Measurements from ENCODE around the gene TMEM229B. TPM values are rescaled to one million over a fixed set of nuclear protein-coding genes. Genes with fewer than 3 reads are reported as not detected.

TMEM229B gene
- polyA plus RNA-seq, 2 of the 4 experiments (the other 2 are of a cell fraction): 0.19 to 0.31 TPM

Small RNAs within 50 kb of the gene (small RNA-seq; reads per million reads assigned to genes)
- 0 reads per million in 6 experiments for gene MIR5694

Other genes starting within 250 kb of the TMEM229B start
- 25.2 and 32.6 TPM in 2 replicates for gene PALS1, start 247.3 kb downstream of the TMEM229B start, polyA plus RNA-seq (2011; rRNA removed)
- 23.4 to 26.8 TPM (median 26.6 TPM) in 3 replicates for gene PALS1, start 247.3 kb downstream of the TMEM229B start, polyA plus RNA-seq (2017; fragmentation: RNase III; extraction: RNeasy Plus Mini Kit Qiagen cat#74134 plus additional on column Dnase treatment)
- gene ATP6V1D, start 128.9 kb downstream of the TMEM229B start, polyA plus RNA-seq (2011; rRNA removed): 70.4 and 81.7 TPM in 2 replicates
- 95.0 to 104 TPM (median 101 TPM) in 3 replicates for gene ATP6V1D, start 128.9 kb downstream of the TMEM229B start, polyA plus RNA-seq (2017; fragmentation: RNase III; extraction: RNeasy Plus Mini Kit Qiagen cat#74134 plus additional on column Dnase treatment)
- 192 and 393 TPM in 2 replicates for gene EIF2S1, start 128.4 kb downstream of the TMEM229B start, polyA plus RNA-seq (2011; rRNA removed)
- 385 to 465 TPM (median 404 TPM) in 3 replicates for gene EIF2S1, start 128.4 kb downstream of the TMEM229B start, polyA plus RNA-seq (2017; fragmentation: RNase III; extraction: RNeasy Plus Mini Kit Qiagen cat#74134 plus additional on column Dnase treatment)
- gene PLEK2, start 76.6 kb downstream of the TMEM229B start, polyA plus RNA-seq (2011; rRNA removed): 14.7 and 15.1 TPM in 2 replicates
- gene PLEK2, start 76.6 kb downstream of the TMEM229B start, polyA plus RNA-seq (2017; fragmentation: RNase III; extraction: RNeasy Plus Mini Kit Qiagen cat#74134 plus additional on column Dnase treatment): 13.0 to 16.1 TPM (median 14.6 TPM) in 3 replicates
- 5.1 and 6.7 TPM in 2 replicates for gene PLEKHH1, start 44.6 kb upstream of the TMEM229B start, polyA plus RNA-seq (2011; rRNA removed)
- 3.2 to 3.9 TPM (median 3.5 TPM) in 3 replicates for gene PLEKHH1, start 44.6 kb upstream of the TMEM229B start, polyA plus RNA-seq (2017; fragmentation: RNase III; extraction: RNeasy Plus Mini Kit Qiagen cat#74134 plus additional on column Dnase treatment)
- 37.2 and 46.2 TPM in 2 replicates for gene PIGH, start 111.5 kb upstream of the TMEM229B start, polyA plus RNA-seq (2011; rRNA removed)
- 19.3 to 21.1 TPM (median 20.1 TPM) in 3 replicates for gene PIGH, start 111.5 kb upstream of the TMEM229B start, polyA plus RNA-seq (2017; fragmentation: RNase III; extraction: RNeasy Plus Mini Kit Qiagen cat#74134 plus additional on column Dnase treatment)
- gene ARG2, start 131.2 kb upstream of the TMEM229B start, polyA plus RNA-seq (2011; rRNA removed): 2.5 TPM in 2 replicates
- 1.3 to 2.5 TPM (median 1.8 TPM) in 3 replicates for gene ARG2, start 131.2 kb upstream of the TMEM229B start, polyA plus RNA-seq (2017; fragmentation: RNase III; extraction: RNeasy Plus Mini Kit Qiagen cat#74134 plus additional on column Dnase treatment)
- 77.2 and 102 TPM in 2 replicates for gene VTI1B, start 185.9 kb upstream of the TMEM229B start, polyA plus RNA-seq (2011; rRNA removed)
- gene VTI1B, start 185.9 kb upstream of the TMEM229B start, polyA plus RNA-seq (2017; fragmentation: RNase III; extraction: RNeasy Plus Mini Kit Qiagen cat#74134 plus additional on column Dnase treatment): 77.5 to 89.1 TPM (median 81.9 TPM) in 3 replicates
- gene RDH11, start 207.0 kb upstream of the TMEM229B start, polyA plus RNA-seq (2011; rRNA removed): 132 and 146 TPM in 2 replicates
- gene RDH11, start 207.0 kb upstream of the TMEM229B start, polyA plus RNA-seq (2017; fragmentation: RNase III; extraction: RNeasy Plus Mini Kit Qiagen cat#74134 plus additional on column Dnase treatment): 62.1 to 85.7 TPM (median 83.8 TPM) in 3 replicates
- 0.12 and 0.20 TPM in 2 replicates for gene RDH12, start 213.2 kb upstream of the TMEM229B start, polyA plus RNA-seq (2011; rRNA removed)
- 0.05 to 0.14 TPM (median 0.09 TPM) in 3 replicates for gene RDH12, start 213.2 kb upstream of the TMEM229B start, polyA plus RNA-seq (2017; fragmentation: RNase III; extraction: RNeasy Plus Mini Kit Qiagen cat#74134 plus additional on column Dnase treatment)

All from A549 (cell line).